ENCODE measurements around the gene AK4.
"Not testable (repeated sequence)": the region's sequence is repeated elsewhere in the genome, so short reads cannot be mapped to it uniquely, and the experiment has no call there.

The AK4 gene

GRCh38 chr1:65114322-65114721 lies 33.7 kb upstream of the AK4 start:
- H3K9ac ChIP-seq (ENCODE audit: low read depth, low read length), result no peak overlapping the region
- TF ChIP-seq, protein P1, sequence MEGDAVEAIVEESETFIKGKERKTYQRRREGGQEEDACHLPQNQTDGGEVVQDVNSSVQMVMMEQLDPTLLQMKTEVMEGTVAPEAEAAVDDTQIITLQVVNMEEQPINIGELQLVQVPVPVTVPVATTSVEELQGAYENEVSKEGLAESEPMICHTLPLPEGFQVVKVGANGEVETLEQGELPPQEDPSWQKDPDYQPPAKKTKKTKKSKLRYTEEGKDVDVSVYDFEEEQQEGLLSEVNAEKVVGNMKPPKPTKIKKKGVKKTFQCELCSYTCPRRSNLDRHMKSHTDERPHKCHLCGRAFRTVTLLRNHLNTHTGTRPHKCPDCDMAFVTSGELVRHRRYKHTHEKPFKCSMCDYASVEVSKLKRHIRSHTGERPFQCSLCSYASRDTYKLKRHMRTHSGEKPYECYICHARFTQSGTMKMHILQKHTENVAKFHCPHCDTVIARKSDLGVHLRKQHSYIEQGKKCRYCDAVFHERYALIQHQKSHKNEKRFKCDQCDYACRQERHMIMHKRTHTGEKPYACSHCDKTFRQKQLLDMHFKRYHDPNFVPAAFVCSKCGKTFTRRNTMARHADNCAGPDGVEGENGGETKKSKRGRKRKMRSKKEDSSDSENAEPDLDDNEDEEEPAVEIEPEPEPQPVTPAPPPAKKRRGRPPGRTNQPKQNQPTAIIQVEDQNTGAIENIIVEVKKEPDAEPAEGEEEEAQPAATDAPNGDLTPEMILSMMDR (IDR thresholded peaks at IDR 0.05; ENCODE audit: borderline replicate concordance, extremely low read depth, low read length, poor library complexity, severe bottlenecking), result no peak
- H3K4me2 ChIP-seq (ENCODE audit: insufficient read depth, low read length), result no peak overlapping the region
- H3K27me3 ChIP-seq (ENCODE audit: insufficient read depth, low read length, poor library complexity), result no peaks in the 10 kb centered on the region
- H2AFZ ChIP-seq (ENCODE audit: low read depth, low read length), result no peak overlapping the region
- H3K4me1 ChIP-seq (ENCODE audit: insufficient read depth, low read length), result no peaks in the 10 kb centered on the region
- H3K27ac ChIP-seq (ENCODE audit: low read length), result no peak overlapping the region
- H4K20me1 ChIP-seq (ENCODE audit: insufficient read depth, low read length), result no peaks in the 10 kb centered on the region
- no peaks in the 10 kb centered on the region for H3K36me3 ChIP-seq (ENCODE audit: insufficient read depth, low read length)
- ATAC-seq (ENCODE audit: insufficient read depth, low read depth) (no peak), DNase-seq (no peak)
- no peaks in the 10 kb centered on the region for H3K79me2 ChIP-seq (ENCODE audit: insufficient read depth, low read length)
- H3K9me3 ChIP-seq (ENCODE audit: insufficient read depth, low read length, severe bottlenecking), result no peaks in the 10 kb centered on the region
- H3K4me3 ChIP-seq (ENCODE audit: low read depth in 1 of 2, low read length in 2 of 2), result no peak overlapping the region

- no peaks in the 10 kb centered on the region for H3K36me3 ChIP-seq (ENCODE audit: insufficient read depth, low read length)
- no peak overlapping the region for H3K4me2 ChIP-seq (ENCODE audit: insufficient read depth, low read length)
- no peak overlapping the region for H2AFZ ChIP-seq (ENCODE audit: low read depth, low read length)
- no peaks in the 10 kb centered on the region for H3K27me3 ChIP-seq (ENCODE audit: insufficient read depth, low read length, poor library complexity)
- TF ChIP-seq EZH2 (IDR thresholded peaks at IDR 0.05; ENCODE audit: borderline replicate concordance, low read depth, low read length, severe bottlenecking), result no peak
- TF ChIP-seq, protein P1 (IDR thresholded peaks at IDR 0.05; ENCODE audit: borderline replicate concordance, extremely low read depth, low read length, poor library complexity, severe bottlenecking), result no peak
- H3K9me3 ChIP-seq (ENCODE audit: insufficient read depth, low read length, severe bottlenecking), result no peaks in the 10 kb centered on the region
- H3K9ac ChIP-seq (ENCODE audit: low read depth, low read length), result no peak overlapping the region
- H3K4me3 ChIP-seq (ENCODE audit: low read depth in 1 of 2, low read length in 2 of 2), result no peak overlapping the region
- no peaks in the 10 kb centered on the region for H4K20me1 ChIP-seq (ENCODE audit: insufficient read depth, low read length)
- no peak for ATAC-seq (ENCODE audit: insufficient read depth, low read depth)
- H3K79me2 ChIP-seq (ENCODE audit: insufficient read depth, low read length), result no peaks in the 10 kb centered on the region
- no peak for DNase-seq
- no peak overlapping the region for H3K27ac ChIP-seq (ENCODE audit: low read length)
- no peaks in the 10 kb centered on the region for H3K4me1 ChIP-seq (ENCODE audit: insufficient read depth, low read length)
Measured at GRCh38 chr1:65119951-65120350, 28.1 kb upstream of the AK4 start.

DNA sequence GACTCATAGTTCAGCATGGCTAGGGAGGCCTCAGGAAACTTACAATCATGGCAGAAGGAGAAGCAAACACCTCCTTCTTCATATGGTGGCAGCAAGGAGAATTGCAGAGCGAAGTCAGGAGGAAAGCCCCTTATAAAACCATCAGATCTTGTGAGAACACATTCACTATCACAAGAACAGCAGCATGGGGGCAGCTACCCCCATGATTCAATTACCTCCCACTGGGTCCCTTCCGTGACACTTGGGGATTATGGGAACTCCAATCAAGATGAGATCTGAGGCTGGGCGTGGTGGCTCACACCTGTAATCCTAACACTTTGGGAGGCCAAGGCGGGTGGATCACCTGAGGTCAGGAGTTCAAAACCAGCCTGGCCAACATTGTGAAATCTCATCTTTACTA lies 18.9 kb upstream of the AK4 start:
- H3K27me3 ChIP-seq (ENCODE audit: insufficient read depth, low read length, poor library complexity); H3K79me2 ChIP-seq (ENCODE audit: insufficient read depth, low read length); H3K4me3 ChIP-seq (ENCODE audit: low read depth in 1 of 2, low read length in 2 of 2); H4K20me1 ChIP-seq (ENCODE audit: insufficient read depth, low read length); DNase-seq; H2AFZ ChIP-seq (ENCODE audit: low read depth, low read length); H3K27ac ChIP-seq (ENCODE audit: low read length); H3K4me1 ChIP-seq (ENCODE audit: insufficient read depth, low read length); ATAC-seq (ENCODE audit: insufficient read depth, low read depth); H3K9me3 ChIP-seq (ENCODE audit: insufficient read depth, low read length, severe bottlenecking); H3K9ac ChIP-seq (ENCODE audit: low read depth, low read length); H3K4me2 ChIP-seq (ENCODE audit: insufficient read depth, low read length); H3K36me3 ChIP-seq (ENCODE audit: insufficient read depth, low read length): not testable (repeated sequence)

- H3K9me3 ChIP-seq (ENCODE audit: insufficient read depth, low read length, severe bottlenecking), result no peaks in the 10 kb centered on the region
- no peaks in the 10 kb centered on the region for H3K79me2 ChIP-seq (ENCODE audit: insufficient read depth, low read length)
- H3K27ac ChIP-seq (ENCODE audit: low read length), result no peak overlapping the region
- H4K20me1 ChIP-seq (ENCODE audit: insufficient read depth, low read length), result no peaks in the 10 kb centered on the region
- ATAC-seq (ENCODE audit: insufficient read depth, low read depth) (no peak), DNase-seq (no peak)
- no peak overlapping the region for H3K4me3 ChIP-seq (ENCODE audit: low read depth in 1 of 2, low read length in 2 of 2)
- no peak overlapping the region for H3K4me2 ChIP-seq (ENCODE audit: insufficient read depth, low read length)
- no peaks in the 10 kb centered on the region for H3K36me3 ChIP-seq (ENCODE audit: insufficient read depth, low read length)
- TF ChIP-seq, protein P1 (IDR thresholded peaks at IDR 0.05; ENCODE audit: borderline replicate concordance, extremely low read depth, low read length, poor library complexity, severe bottlenecking), result no peak
- TF ChIP-seq EZH2 (IDR thresholded peaks at IDR 0.05; ENCODE audit: borderline replicate concordance, low read depth, low read length, severe bottlenecking), result no peak
- no peaks in the 10 kb centered on the region for H3K27me3 ChIP-seq (ENCODE audit: insufficient read depth, low read length, poor library complexity)
- no peak overlapping the region for H2AFZ ChIP-seq (ENCODE audit: low read depth, low read length)
- H3K9ac ChIP-seq (ENCODE audit: low read depth, low read length), result no peak overlapping the region
- H3K4me1 ChIP-seq (ENCODE audit: insufficient read depth, low read length), result no peaks in the 10 kb centered on the region
Measured at GRCh38 chr1:65138524-65138923, 9.5 kb upstream of the AK4 start.

DNA sequence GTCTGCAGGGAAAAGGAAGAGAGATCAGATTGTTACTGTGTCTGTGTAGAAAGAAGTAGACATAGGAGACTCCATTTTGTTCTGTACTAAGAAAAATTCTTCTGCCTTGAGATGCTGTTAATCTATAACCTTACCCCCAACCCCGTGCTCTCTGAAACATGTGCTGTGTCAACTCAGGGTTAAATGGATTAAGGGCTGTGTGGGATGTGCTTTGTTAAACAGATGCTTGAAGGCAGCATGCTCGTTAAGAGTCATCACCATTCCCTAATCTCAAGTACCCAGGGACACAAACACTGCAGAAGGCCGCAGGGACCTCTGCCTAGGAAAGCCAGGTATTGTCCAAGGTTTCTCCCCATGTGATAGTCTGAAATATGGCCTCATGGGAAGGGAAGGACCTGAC lies 8.2 kb upstream of the AK4 start:
- not testable (repeated sequence) for H3K4me3 ChIP-seq (ENCODE audit: low read depth in 1 of 2, low read length in 2 of 2); H3K27me3 ChIP-seq (ENCODE audit: insufficient read depth, low read length, poor library complexity); H3K4me1 ChIP-seq (ENCODE audit: insufficient read depth, low read length); ATAC-seq (ENCODE audit: insufficient read depth, low read depth); H3K27ac ChIP-seq (ENCODE audit: low read length); H3K4me2 ChIP-seq (ENCODE audit: insufficient read depth, low read length); H3K36me3 ChIP-seq (ENCODE audit: insufficient read depth, low read length); H2AFZ ChIP-seq (ENCODE audit: low read depth, low read length); H3K79me2 ChIP-seq (ENCODE audit: insufficient read depth, low read length); H3K9me3 ChIP-seq (ENCODE audit: insufficient read depth, low read length, severe bottlenecking); H4K20me1 ChIP-seq (ENCODE audit: insufficient read depth, low read length); H3K9ac ChIP-seq (ENCODE audit: low read depth, low read length); DNase-seq

Data from DND-41 (cell line).